ENCODE measurements around the gene MCAM. TPM values are rescaled to one million over a fixed set of nuclear protein-coding genes. Genes with fewer than 3 reads are reported as not detected.

The MCAM gene
- total RNA-seq, 1 experiment from 2014 or later = 26.4 TPM

GRCh38 chr11:119305556-119306372 lies 11.2 kb downstream of the MCAM start:
- ATAC-seq (no peak), DNase-seq (ENCODE audit: low spot score) (no peak)
- H3K4me1 Mint-ChIP-seq = peaks cover 14% of the 10 kb centered on the region
- H3K36me3 Mint-ChIP-seq = peaks cover 43% of the 10 kb centered on the region
- POLR2A ChIA-PET = interaction anchor here (1.0 to 1.6 kb wide), 2 partner anchors 12 to 15 kb away, joined by 3 read pairs; partner anchors contain the start of gene MCAM
- TF ChIP-seq GTF2I (CRISPR knock-in tag; conservative IDR thresholded peaks at IDR 0.05) = no peak
- TF ChIP-seq ATF6 (CRISPR knock-in tag; IDR thresholded peaks at IDR 0.05) = no peak
- TF ChIP-seq, protein P1, sequence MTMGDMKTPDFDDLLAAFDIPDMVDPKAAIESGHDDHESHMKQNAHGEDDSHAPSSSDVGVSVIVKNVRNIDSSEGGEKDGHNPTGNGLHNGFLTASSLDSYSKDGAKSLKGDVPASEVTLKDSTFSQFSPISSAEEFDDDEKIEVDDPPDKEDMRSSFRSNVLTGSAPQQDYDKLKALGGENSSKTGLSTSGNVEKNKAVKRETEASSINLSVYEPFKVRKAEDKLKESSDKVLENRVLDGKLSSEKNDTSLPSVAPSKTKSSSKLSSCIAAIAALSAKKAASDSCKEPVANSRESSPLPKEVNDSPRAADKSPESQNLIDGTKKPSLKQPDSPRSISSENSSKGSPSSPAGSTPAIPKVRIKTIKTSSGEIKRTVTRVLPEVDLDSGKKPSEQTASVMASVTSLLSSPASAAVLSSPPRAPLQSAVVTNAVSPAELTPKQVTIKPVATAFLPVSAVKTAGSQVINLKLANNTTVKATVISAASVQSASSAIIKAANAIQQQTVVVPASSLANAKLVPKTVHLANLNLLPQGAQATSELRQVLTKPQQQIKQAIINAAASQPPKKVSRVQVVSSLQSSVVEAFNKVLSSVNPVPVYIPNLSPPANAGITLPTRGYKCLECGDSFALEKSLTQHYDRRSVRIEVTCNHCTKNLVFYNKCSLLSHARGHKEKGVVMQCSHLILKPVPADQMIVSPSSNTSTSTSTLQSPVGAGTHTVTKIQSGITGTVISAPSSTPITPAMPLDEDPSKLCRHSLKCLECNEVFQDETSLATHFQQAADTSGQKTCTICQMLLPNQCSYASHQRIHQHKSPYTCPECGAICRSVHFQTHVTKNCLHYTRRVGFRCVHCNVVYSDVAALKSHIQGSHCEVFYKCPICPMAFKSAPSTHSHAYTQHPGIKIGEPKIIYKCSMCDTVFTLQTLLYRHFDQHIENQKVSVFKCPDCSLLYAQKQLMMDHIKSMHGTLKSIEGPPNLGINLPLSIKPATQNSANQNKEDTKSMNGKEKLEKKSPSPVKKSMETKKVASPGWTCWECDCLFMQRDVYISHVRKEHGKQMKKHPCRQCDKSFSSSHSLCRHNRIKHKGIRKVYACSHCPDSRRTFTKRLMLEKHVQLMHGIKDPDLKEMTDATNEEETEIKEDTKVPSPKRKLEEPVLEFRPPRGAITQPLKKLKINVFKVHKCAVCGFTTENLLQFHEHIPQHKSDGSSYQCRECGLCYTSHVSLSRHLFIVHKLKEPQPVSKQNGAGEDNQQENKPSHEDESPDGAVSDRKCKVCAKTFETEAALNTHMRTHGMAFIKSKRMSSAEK (CRISPR knock-in tag; IDR thresholded peaks at IDR 0.05; ENCODE audit: borderline replicate concordance) = no peak
- TF ChIP-seq USF2 (CRISPR knock-in tag; IDR thresholded peaks at IDR 0.05) = no peak
- no peak for TF ChIP-seq HMGA2 (CRISPR knock-in tag; IDR thresholded peaks at IDR 0.05)
- no peak for TF ChIP-seq NR1H2 (CRISPR knock-in tag; IDR thresholded peaks at IDR 0.05)
- TF ChIP-seq ZNF138 (CRISPR knock-in tag; conservative IDR thresholded peaks at IDR 0.05) = no peak
- no peak for TF ChIP-seq RORB (CRISPR knock-in tag; IDR thresholded peaks at IDR 0.05)
- no peak for TF ChIP-seq MLX (CRISPR knock-in tag; IDR thresholded peaks at IDR 0.05)
- TF ChIP-seq, protein P2, sequence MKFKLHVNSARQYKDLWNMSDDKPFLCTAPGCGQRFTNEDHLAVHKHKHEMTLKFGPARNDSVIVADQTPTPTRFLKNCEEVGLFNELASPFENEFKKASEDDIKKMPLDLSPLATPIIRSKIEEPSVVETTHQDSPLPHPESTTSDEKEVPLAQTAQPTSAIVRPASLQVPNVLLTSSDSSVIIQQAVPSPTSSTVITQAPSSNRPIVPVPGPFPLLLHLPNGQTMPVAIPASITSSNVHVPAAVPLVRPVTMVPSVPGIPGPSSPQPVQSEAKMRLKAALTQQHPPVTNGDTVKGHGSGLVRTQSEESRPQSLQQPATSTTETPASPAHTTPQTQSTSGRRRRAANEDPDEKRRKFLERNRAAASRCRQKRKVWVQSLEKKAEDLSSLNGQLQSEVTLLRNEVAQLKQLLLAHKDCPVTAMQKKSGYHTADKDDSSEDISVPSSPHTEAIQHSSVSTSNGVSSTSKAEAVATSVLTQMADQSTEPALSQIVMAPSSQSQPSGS (CRISPR knock-in tag; IDR thresholded peaks at IDR 0.05; ENCODE audit: borderline replicate concordance, low read depth) = no peak
- no peak for TF ChIP-seq FOXJ3 (CRISPR knock-in tag; IDR thresholded peaks at IDR 0.05; ENCODE audit: borderline replicate concordance)
- TF ChIP-seq GABPB1 (CRISPR knock-in tag; IDR thresholded peaks at IDR 0.05) = no peak
- no peak for TF ChIP-seq CREB1 (CRISPR knock-in tag; IDR thresholded peaks at IDR 0.05)
- no peak for TF ChIP-seq SP1 (CRISPR knock-in tag; conservative IDR thresholded peaks at IDR 0.05)
- TF ChIP-seq ZNF317 (CRISPR knock-in tag; IDR thresholded peaks at IDR 0.05; ENCODE audit: borderline replicate concordance, low read depth) = no peak
- no peak for TF ChIP-seq NFATC4 (CRISPR knock-in tag; IDR thresholded peaks at IDR 0.05)
- no peak for TF ChIP-seq IRF2 (CRISPR knock-in tag; IDR thresholded peaks at IDR 0.05; ENCODE audit: borderline replicate concordance, low read depth)
- TF ChIP-seq FOXP1 (CRISPR knock-in tag; IDR thresholded peaks at IDR 0.05; ENCODE audit: borderline replicate concordance) = no peak
- CTCF ChIA-PET = interaction anchor here (0.7 to 2.9 kb wide), 6 partner anchors 10 to 1094 kb away, joined by 3 to 46 read pairs (median 10); partner anchors contain the start of genes CBL and MCAM
- H3K9me3 Mint-ChIP-seq = no peaks in the 10 kb centered on the region
- H3K4me3 Mint-ChIP-seq = no peak overlapping the region
- H3K27ac Mint-ChIP-seq = peak overlapping the region; percentile 82
- no peaks in the 10 kb centered on the region for H3K27me3 Mint-ChIP-seq (ENCODE audit: low read depth)

All from WTC11 (cell line).